ENCODE data around the gene TBC1D24.

The TBC1D24 gene

GRCh38 chr16:2452650-2453049 lies 22.3 kb upstream of the TBC1D24 start:
- Histone ChIP-seq H3K27me3 (ENCODE audit: insufficient read depth, low read length) (no peaks in the 10 kb centered on the region), H3F3A (ENCODE audit: insufficient read depth, low read length) (0 out of 2 replicates have a peak, but pooled peaks cover 2% of the 10 kb centered on the region), H3K4me3 (ENCODE audit: low read depth, low read length, poor library complexity, severe bottlenecking) (no peak overlapping the region), H3K27ac (ENCODE audit: low read depth, low read length, poor library complexity, severe bottlenecking) (no peak overlapping the region), H2AFZ (ENCODE audit: low read length) (no peak overlapping the region), H3K4me2 (ENCODE audit: low read length) (no peak overlapping the region), H3K79me2 (ENCODE audit: insufficient read depth, low read length) (no peaks in the 10 kb centered on the region), H3K9me3 (ENCODE audit: low read length) (no peaks in the 10 kb centered on the region), H3K9ac (ENCODE audit: low read length) (no peak overlapping the region), H3K9me2 (ENCODE audit: low read depth, low read length) (no peaks in the 10 kb centered on the region), H3K4me1 (ENCODE audit: insufficient read depth, low read length, severe bottlenecking) (no peaks in the 10 kb centered on the region), H3K36me3 (ENCODE audit: insufficient read depth, low read length) (peaks cover 97% of the 10 kb centered on the region), H4K20me1 (ENCODE audit: insufficient read depth, low read length) (no peaks in the 10 kb centered on the region)
- no peak for TF ChIP-seq EZH2 (IDR thresholded peaks at IDR 0.05; ENCODE audit: borderline replicate concordance, low read length)
- TF ChIP-seq CTCF (IDR thresholded peaks at IDR 0.05; ENCODE audit: low read length), result no peak

GRCh38 chr16:2455081-2455845 lies 19.7 kb upstream of the TBC1D24 start:
- Histone ChIP-seq H4K20me1 (ENCODE audit: insufficient read depth, low read length) (no peaks in the 10 kb centered on the region), H3K9ac (ENCODE audit: low read length) (no peak overlapping the region)

GRCh38 chr16:2456551-2457153 lies 18.3 kb upstream of the TBC1D24 start:
- no peak overlapping the region for H3K27ac ChIP-seq (ENCODE audit: low read depth, low read length, poor library complexity, severe bottlenecking)
- H3F3A ChIP-seq (ENCODE audit: insufficient read depth, low read length), result 0 out of 2 replicates have a peak, but pooled peaks cover 4% of the 10 kb centered on the region
- no peak overlapping the region for H2AFZ ChIP-seq (ENCODE audit: low read length)
- H3K27me3 ChIP-seq (ENCODE audit: insufficient read depth, low read length), result no peaks in the 10 kb centered on the region
- H3K9me2 ChIP-seq (ENCODE audit: low read depth, low read length), result no peaks in the 10 kb centered on the region
- no peaks in the 10 kb centered on the region for H4K20me1 ChIP-seq (ENCODE audit: insufficient read depth, low read length)
- H3K79me2 ChIP-seq (ENCODE audit: insufficient read depth, low read length), result no peaks in the 10 kb centered on the region
- TF ChIP-seq EZH2 (IDR thresholded peaks at IDR 0.05; ENCODE audit: borderline replicate concordance, low read length), result no peak
- no peak for TF ChIP-seq CTCF (IDR thresholded peaks at IDR 0.05; ENCODE audit: low read length)
- H3K9me3 ChIP-seq (ENCODE audit: low read length), result no peaks in the 10 kb centered on the region
- H3K36me3 ChIP-seq (ENCODE audit: insufficient read depth, low read length), result peaks cover 68% of the 10 kb centered on the region
- H3K4me2 ChIP-seq (ENCODE audit: low read length), result no peak overlapping the region
- H3K4me3 ChIP-seq (ENCODE audit: low read depth, low read length, poor library complexity, severe bottlenecking), result no peak overlapping the region
- peaks cover 28% of the 10 kb centered on the region for H3K4me1 ChIP-seq (ENCODE audit: insufficient read depth, low read length, severe bottlenecking)
- H3K9ac ChIP-seq (ENCODE audit: low read length), result no peak overlapping the region

More at GRCh38 chr16:2455081-2455845, 19.7 kb upstream of the TBC1D24 start:
- no peak overlapping the region for H3K27ac ChIP-seq (ENCODE audit: low read depth, low read length, poor library complexity, severe bottlenecking)
- H3K36me3 ChIP-seq (ENCODE audit: insufficient read depth, low read length), result peaks cover 78% of the 10 kb centered on the region
- 0 out of 2 replicates have a peak, but pooled peaks cover 4% of the 10 kb centered on the region for H3F3A ChIP-seq (ENCODE audit: insufficient read depth, low read length)
- no peaks in the 10 kb centered on the region for H3K9me3 ChIP-seq (ENCODE audit: low read length)
- peaks cover 16% of the 10 kb centered on the region for H3K4me1 ChIP-seq (ENCODE audit: insufficient read depth, low read length, severe bottlenecking)
- no peaks in the 10 kb centered on the region for H3K27me3 ChIP-seq (ENCODE audit: insufficient read depth, low read length)
- TF ChIP-seq EZH2 (IDR thresholded peaks at IDR 0.05; ENCODE audit: borderline replicate concordance, low read length) (no peak), CTCF (IDR thresholded peaks at IDR 0.05; ENCODE audit: low read length) (no peak)
- H3K4me2 ChIP-seq (ENCODE audit: low read length), result no peak overlapping the region
- H3K9me2 ChIP-seq (ENCODE audit: low read depth, low read length), result no peaks in the 10 kb centered on the region
- H2AFZ ChIP-seq (ENCODE audit: low read length), result no peak overlapping the region
- H3K4me3 ChIP-seq (ENCODE audit: low read depth, low read length, poor library complexity, severe bottlenecking), result no peak overlapping the region
- H3K79me2 ChIP-seq (ENCODE audit: insufficient read depth, low read length), result no peaks in the 10 kb centered on the region

Measured in OCI-LY1 (cell line).